Activated CD4-positive, CD25-positive, alpha-beta regulatory T cell (primary cell): ENCODE measurements around the gene CDK12.

ENCODE experiments used
- DNase-seq, 4 experiments: peaks; one replicate each; lab custom pipeline; 2025; lab: John Stamatoyannopoulos, UW

The CDK12 gene

DNA sequence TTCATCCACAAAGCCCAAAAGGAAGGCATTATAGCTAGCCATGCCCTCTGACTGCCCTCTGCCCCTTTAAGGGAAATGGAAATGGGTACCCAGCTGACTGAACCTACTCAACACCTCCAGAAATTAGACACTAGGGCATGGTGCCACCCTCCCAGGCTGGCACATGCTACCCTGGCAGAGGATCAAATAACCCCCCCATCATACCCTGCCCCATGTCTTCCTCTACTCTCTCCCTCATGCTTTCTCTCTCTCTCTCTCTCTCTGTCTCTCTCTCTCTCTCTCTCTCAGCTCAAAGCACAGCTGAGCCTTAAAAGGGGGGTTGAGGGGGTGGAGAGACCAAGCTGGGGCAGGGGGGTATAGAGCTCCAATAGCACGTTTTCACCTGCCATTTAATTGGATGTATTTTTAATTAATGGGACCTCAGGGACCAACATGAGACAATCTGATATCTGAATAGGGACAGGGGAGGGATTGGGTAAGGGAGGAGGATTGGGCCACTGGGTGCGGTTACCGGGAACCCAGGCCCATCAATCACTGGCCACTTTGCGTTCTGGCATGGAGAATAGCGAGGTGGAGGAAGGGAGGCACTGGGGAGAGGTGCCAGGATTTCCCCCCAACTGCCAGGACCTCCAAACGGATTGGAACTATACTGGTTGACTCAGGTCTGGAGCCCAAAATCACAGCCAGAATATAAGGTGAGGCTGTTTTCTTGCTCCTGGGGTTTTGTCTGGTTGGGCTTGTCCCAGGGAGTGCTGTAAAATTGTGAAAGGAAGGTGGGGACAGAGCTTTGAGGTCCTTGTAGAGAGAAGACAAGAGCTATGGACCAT is 88.7 kb downstream of the CDK12 start:
- DNase-seq, result no peak

GRCh38 chr17:39551879-39552278 is 90.6 kb downstream of the CDK12 start:
- no peak for DNase-seq

- DNase-seq, result no peak
These were observed 92.2 kb downstream of the CDK12 start for GRCh38 chr17:39553341-39553945.

DNA sequence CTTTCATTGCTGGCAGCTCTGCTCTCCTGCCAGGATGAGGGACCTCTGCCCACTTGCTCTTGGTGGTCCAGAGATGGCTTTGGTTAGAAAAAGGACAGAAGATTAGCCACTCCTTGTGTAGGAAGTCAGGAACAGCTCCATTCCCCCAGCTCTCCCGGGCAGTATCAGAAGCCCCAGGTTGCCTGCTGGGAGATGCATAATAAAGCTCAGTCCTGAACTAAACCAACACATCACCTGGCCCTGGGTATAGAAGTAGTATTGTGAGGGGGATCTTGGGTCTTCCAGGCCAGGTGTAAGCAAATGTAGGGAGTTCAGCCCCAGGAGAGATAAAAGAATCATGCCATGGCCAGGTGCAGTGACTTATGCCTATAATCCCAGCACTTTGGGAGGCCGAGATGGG is 94.1 kb downstream of the CDK12 start:
- DNase-seq, result no peak

GRCh38 chr17:39556423-39556822 is 95.1 kb downstream of the CDK12 start:
- DNase-seq, result no peak

DNA sequence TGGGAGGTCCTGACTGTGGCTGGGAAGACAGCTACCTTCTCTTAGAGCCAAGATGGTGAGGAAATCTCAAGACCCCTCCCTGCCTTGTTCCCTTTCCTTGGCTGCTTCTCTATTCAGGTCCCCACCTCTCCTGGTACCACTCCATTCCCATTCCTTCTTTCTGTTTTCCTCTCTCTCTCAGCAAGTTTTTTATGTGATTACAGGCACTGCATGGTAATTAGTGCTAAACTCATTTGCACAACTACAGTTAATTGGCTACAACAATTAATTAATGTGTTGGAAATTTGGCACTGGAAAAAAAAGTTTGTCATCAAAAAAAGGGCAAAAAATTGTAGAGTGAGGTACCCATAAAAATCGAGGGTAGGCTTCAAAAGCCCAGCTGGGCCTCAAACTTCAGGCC is 101.1 kb downstream of the CDK12 start:
- no peak for DNase-seq

- no peak for DNase-seq
These were observed 101.7 kb downstream of the CDK12 start for GRCh38 chr17:39562976-39563375.

DNA sequence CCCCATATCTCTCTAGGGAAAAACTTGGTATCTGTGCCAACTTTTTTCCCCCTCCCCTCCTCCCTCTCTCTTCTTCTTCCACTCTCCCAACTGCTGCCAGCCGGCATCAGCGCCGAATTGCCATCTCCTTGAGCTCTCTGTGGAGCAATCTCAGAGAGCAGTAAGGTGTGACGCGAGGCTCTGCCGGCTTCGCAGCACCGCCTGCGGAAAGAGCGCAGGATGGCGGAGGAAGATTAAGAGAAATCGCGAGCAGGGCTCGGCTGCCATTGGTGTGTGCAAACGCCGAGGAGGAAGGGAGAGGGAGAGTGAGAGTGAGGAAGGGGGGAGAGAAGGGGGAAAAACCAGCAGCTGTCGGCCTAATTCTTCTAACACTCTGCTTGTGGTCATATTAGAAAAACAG is 102.2 kb downstream of the CDK12 start:
- DNase-seq, result no peak

DNA sequence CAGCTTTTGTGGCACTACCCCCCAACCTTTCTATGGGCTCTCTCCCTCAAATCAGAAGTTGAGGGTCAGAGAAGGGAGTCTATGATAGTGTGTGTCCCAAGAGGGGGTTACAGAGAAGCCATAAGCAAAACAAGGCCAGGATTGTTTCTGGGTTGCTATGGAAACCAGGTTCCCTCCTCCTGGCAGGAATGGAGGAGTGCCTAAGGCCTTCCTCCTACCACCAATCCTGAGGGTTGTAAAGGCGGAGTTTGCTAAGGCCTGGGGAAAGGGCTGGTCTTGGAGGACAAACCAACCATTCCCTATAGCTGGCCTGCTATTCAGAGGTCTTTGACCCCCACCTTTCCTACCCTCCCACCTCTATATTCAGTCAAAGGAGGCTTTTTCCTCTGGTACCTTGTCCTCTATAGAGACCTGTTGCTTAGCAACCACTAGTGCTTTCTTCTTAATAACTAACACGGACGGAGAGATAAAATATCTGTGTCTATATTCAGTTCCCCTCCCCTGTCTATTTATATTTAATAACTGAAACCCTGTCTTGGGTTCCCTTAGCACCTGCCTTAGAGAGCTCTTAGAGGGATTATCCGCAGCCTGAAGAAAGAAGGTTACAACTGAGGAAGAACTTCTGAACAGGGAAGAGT is 103.0 kb downstream of the CDK12 start:
- no peak for DNase-seq

- DNase-seq, result no peak
These were observed 105.0 kb downstream of the CDK12 start for GRCh38 chr17:39566094-39566850.

GRCh38 chr17:39568702-39569101 is 107.4 kb downstream of the CDK12 start:
- no peak for DNase-seq

- no peak for DNase-seq
These were observed 107.8 kb downstream of the CDK12 start for GRCh38 chr17:39569126-39569525.

DNA sequence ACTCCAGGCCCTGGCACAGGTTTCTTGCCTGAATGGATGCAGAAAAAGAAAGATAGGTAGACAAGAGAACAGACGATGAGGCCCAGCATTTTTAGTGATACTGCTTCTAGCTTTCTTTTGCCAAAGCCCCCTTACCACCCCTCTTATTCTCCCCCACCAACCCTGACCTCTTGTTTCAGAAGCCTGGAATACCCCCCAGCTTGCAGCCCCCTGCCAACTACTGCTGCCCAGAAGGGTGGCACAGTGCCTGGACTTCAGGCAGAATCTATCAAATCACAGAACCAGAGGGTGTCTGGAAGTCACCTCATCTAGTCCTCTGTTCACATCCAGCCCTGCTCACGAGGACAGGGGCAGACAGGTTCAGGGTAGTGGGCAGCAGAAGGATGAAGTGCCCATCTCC is 110.8 kb downstream of the CDK12 start:
- DNase-seq, result no peak

- DNase-seq, result no peak
These were observed 112.4 kb downstream of the CDK12 start for GRCh38 chr17:39573447-39574298.

GRCh38 chr17:39576187-39576586 is 114.9 kb downstream of the CDK12 start:
- DNase-seq, result no peak

- DNase-seq, result no peak
These were observed 117.0 kb downstream of the CDK12 start for GRCh38 chr17:39578272-39578671.

DNA sequence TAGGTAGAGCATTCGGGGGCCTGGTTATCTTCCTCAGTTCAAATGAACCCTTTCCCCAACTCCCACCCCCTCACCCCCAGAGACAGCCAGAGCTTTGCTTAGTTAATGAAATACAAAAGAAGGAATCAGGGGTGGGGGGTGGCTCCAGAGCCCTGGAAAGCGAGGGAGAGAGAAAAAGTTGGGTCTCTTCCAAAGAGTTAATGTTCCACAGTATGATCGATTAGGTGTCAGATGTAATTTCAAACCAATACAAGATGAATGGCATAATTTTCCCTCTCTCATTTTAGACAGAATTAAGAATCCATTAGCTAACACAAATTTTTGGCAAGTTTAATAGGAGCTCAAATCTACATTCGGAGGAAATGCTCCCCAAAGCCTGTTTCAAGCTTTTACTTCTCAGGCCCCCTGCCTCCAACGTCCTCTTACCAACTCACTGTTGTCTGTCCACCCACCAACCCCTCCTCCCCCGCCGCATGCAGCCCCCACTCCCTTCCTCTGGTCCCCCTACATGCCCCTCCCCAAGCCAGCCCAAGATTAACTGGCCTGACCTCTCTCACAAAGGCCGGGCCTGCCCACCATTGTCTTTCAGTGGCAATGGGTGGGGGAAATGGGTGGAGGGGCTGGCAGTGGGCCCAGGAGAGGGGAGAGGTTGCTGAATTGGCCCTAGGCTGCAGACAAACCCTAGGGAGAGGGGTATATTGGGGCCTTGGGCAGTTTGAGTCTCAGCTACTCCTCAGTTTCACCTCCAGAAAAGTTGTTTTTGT is 118.2 kb downstream of the CDK12 start:
- no peak for DNase-seq

DNA sequence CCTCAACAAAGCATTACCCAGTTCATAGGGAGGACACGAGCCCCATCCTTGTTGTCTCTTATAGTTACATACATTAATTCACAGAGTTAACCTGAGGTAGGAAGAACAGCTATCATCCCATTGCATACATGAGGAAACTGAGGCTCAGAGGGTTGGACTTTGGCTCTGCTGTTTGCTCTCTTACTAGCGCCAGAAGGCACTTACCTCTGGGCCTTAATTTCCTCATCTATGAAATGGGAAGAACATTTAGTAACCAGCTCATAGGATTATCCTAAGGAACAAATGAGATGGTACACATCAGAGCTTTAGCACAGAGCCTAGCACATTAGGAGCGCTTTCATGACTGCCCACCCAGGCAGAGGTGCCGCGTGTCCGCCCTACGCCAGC is 118.8 kb downstream of the CDK12 start:
- DNase-seq, result no peak

DNA sequence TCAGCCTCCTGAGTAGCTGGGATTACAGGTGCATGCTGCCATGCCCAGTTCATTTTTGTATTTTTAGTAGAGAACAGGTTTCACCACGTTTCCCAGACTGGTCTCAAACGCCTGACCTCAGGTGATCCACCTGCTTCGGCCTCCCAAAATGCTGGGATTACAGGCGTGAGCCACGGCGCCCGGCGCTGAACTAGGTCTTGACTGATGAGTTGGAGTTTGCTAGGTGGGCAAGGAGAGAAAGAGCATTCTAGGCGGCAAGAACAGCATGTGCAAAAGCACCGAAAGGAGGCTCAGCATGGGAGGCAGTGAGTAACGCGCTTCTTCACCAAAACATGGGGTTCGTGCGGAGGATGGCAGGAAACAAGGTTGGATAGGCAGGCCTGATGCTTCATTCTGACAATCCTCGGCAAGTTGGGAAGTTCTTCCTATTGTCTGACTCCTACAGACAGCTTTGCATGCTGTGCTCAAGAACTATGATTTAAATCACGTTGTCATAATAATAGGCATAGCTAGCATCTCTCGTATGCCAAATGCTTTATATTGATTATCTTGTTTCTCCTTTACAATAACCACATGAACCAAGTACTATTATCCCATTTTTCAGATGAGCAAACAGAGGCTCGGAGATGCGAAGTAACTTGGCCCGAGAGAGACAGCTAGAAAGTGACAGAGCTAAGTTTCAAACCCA is 119.9 kb downstream of the CDK12 start:
- DNase-seq, result no peak

- no peak for DNase-seq
These were observed 120.4 kb downstream of the CDK12 start for GRCh38 chr17:39581759-39582085.
